ENCODE results near the gene CALML6. TPM values are rescaled to one million over a fixed set of nuclear protein-coding genes. Genes with fewer than 3 reads are reported as not detected.

Gene CALML6
- total RNA-seq, 1 experiment from 2014 or later: 1.7 TPM

- no CpG with 5 or more reads among the region's 19 CpGs for WGBS (ENCODE audit: extremely low coverage, insufficient read length, low lambda C conversion rate)
- Histone ChIP-seq H4K91ac (ENCODE audit: insufficient read length, low read depth, low read length) (no peak overlapping the region), H2BK15ac (ENCODE audit: low read depth, low read length) (no peak overlapping the region), H2BK5ac (ENCODE audit: insufficient read length, low read length) (no peak overlapping the region), H3K56ac (ENCODE audit: insufficient read length, low read depth, low read length) (no peak overlapping the region), H3T11ph (ENCODE audit: low read length) (no peak overlapping the region), H3K9ac (ENCODE audit: extremely low read depth, insufficient read length, low read length) (no peak overlapping the region), H3K79me1 (ENCODE audit: insufficient read depth, low read depth, low read length, poor library complexity, severe bottlenecking) (no peaks in the 10 kb centered on the region), H3K4me1 (ENCODE audit: insufficient read depth, low read length) (no peaks in the 10 kb centered on the region), H3K18ac (ENCODE audit: insufficient read length, low read depth, low read length) (no peak overlapping the region), H4K8ac (replicated peaks; ENCODE audit: insufficient read length, low read depth, low read length) (no peak overlapping the region), H2BK12ac (ENCODE audit: insufficient read length, low read depth, low read length) (no peak overlapping the region), H3K9me3 (ENCODE audit: control insufficient read depth, low read depth, low read length) (no peaks in the 10 kb centered on the region), H2AK5ac (ENCODE audit: insufficient read length, low read length) (no peak overlapping the region), H4K5ac (ENCODE audit: insufficient read length, low read depth, low read length) (no peak overlapping the region), H2BK120ac (ENCODE audit: low read depth, low read length, poor library complexity, severe bottlenecking) (no peak overlapping the region), H2AFZ (ENCODE audit: low read length) (no peak overlapping the region), H3K27me3 (ENCODE audit: insufficient read depth, low read length) (no peaks in the 10 kb centered on the region), H3K4me2 (ENCODE audit: insufficient read depth, insufficient read length, low read length) (no peak overlapping the region), H3K23me2 (ENCODE audit: insufficient read length, low read depth, low read length, poor library complexity, severe bottlenecking) (no peaks in the 10 kb centered on the region), H3K14ac (ENCODE audit: insufficient read depth, low read length) (no peak overlapping the region; the same call in 1 of the 2 replicates), H3K27ac (ENCODE audit: insufficient read length, low read depth, low read length) (no peak overlapping the region), H3K23ac (ENCODE audit: insufficient read length, low read depth, low read length) (no peak overlapping the region), H4K20me1 (ENCODE audit: control insufficient read depth, insufficient read depth, insufficient read length) (peaks cover 3% of the 10 kb centered on the region), H2BK20ac (ENCODE audit: low read depth, low read length, poor library complexity, severe bottlenecking) (no peak overlapping the region), H3K79me2 (ENCODE audit: insufficient read depth, low read length) (no peaks in the 10 kb centered on the region), H3K4ac (ENCODE audit: low read depth, low read length) (no peak overlapping the region)
- H3K27ac Mint-ChIP-seq: no peak overlapping the region; a peak in 1 of 7 replicates
- no peak for DNase-seq
- TF ChIP-seq CTCF (conservative IDR thresholded peaks at IDR 0.05): no peak
- no peaks in the 10 kb centered on the region for H3K36me3 Mint-ChIP-seq (ENCODE audit: insufficient read depth in 1 of 3, low read depth in 3 of 3)
- H3K27me3 Mint-ChIP-seq (ENCODE audit: low read depth): peaks cover 2% of the 10 kb centered on the region; the same call in 1 of the 2 replicates
- peaks cover 0 to 2% of the 10 kb centered on the region in 2 experiments; a peak in 1 of 5 replicates for H3K9me3 Mint-ChIP-seq
- H3K4me1 Mint-ChIP-seq: peaks cover 4 to 6% of the 10 kb centered on the region in 2 experiments; a peak in 3 of 4 replicates
- no peak overlapping the region for H3K4me3 Mint-ChIP-seq
Measured at GRCh38 chr1:1941211-1941841, 26.3 kb downstream of the CALML6 start.

Data from H9 (cell line).